HEK293T (cell line): Measurements from ENCODE around the gene B3GAT2.

Experiments used
- CTCF ChIA-PET: fragments of 350-600 bp; formaldehyde crosslinking; extraction: SDS; loops from one replicate; lab custom pipeline; 2021; ENCODE audit warnings: antibody characterized with exemption, inconsistent platforms; lab: Yijun Ruan, JAX
- POLR2A ChIA-PET: fragments of 350-600 bp; formaldehyde crosslinking; extraction: SDS; loops from one replicate; lab custom pipeline; 2020; ENCODE audit warnings: antibody characterized with exemption, inconsistent platforms; lab: Yijun Ruan, JAX
- DNase-seq: peaks from one replicate; pipeline ENCODE4 v3.0.0; 2012; ENCODE audit warnings: mixed read lengths; ENCODE audit errors: extremely low spot score
- ARNT ChIP-seq: fragments of 450-650 bp; IDR thresholded peaks from 2 replicates; pipeline ENCODE4 v1.6.1; 2017; ENCODE audit warnings: mild to moderate bottlenecking
- BHLHE40 ChIP-seq: fragments of 450-650 bp; IDR thresholded peaks from 2 replicates; pipeline ENCODE4 v1.6.1; 2016; ENCODE audit warnings: mild to moderate bottlenecking, moderate library complexity, borderline replicate concordance
- CTBP1 ChIP-seq: fragments of 450-650 bp; IDR thresholded peaks from 2 replicates; pipeline ENCODE4 v1.6.1; 2016; ENCODE audit warnings: borderline replicate concordance
- ELF4 ChIP-seq: fragments of 450-650 bp; IDR thresholded peaks from 2 replicates; pipeline ENCODE4 v1.6.1; 2017; ENCODE audit warnings: antibody characterized with exemption
- FOXA1 ChIP-seq: fragments of 450-650 bp; IDR thresholded peaks from 2 replicates; pipeline ENCODE4 v1.6.1; 2016; ENCODE audit warnings: mild to moderate bottlenecking
- FOXK2 ChIP-seq: fragments of 450-650 bp; IDR thresholded peaks from 2 replicates; pipeline ENCODE4 v1.6.1; 2016; ENCODE audit warnings: mild to moderate bottlenecking
- FOXM1 ChIP-seq: fragments of 450-650 bp; IDR thresholded peaks from 2 replicates; pipeline ENCODE4 v1.6.1; 2017; ENCODE audit warnings: mild to moderate bottlenecking, borderline replicate concordance
- HDGF ChIP-seq: fragments of 450-650 bp; IDR thresholded peaks from 2 replicates; pipeline ENCODE4 v1.6.1; 2017; ENCODE audit warnings: antibody characterized with exemption, borderline replicate concordance
- L3MBTL2 ChIP-seq: fragments of 450-650 bp; conservative IDR thresholded peaks from 2 replicates; pipeline ENCODE4 v1.6.1; 2016; ENCODE audit warnings: mild to moderate bottlenecking
- LEF1 ChIP-seq: fragments of 450-650 bp; IDR thresholded peaks from 2 replicates; pipeline ENCODE4 v1.6.1; 2017; ENCODE audit warnings: mild to moderate bottlenecking, borderline replicate concordance
- NFRKB ChIP-seq: fragments of 450-650 bp; IDR thresholded peaks from 2 replicates; pipeline ENCODE4 v1.6.1; 2016; ENCODE audit warnings: mild to moderate bottlenecking, moderate library complexity
- SP1 ChIP-seq: fragments of 450-650 bp; IDR thresholded peaks from 2 replicates; pipeline ENCODE4 v1.6.1; 2017
- SUZ12 ChIP-seq: fragments of 450-650 bp; IDR thresholded peaks from 2 replicates; pipeline ENCODE4 v1.6.1; 2016; ENCODE audit warnings: mild to moderate bottlenecking
- TARDBP ChIP-seq: fragments of 450-650 bp; IDR thresholded peaks from 2 replicates; pipeline ENCODE4 v1.6.1; 2016
- ZNF384 ChIP-seq: fragments of 450-650 bp; IDR thresholded peaks from 2 replicates; pipeline ENCODE4 v1.6.1; 2016
- TF ChIP-seq, protein P1 (sequence below): fragments of 450-650 bp; IDR thresholded peaks from 2 replicates; pipeline ENCODE4 v1.6.1; 2016

The B3GAT2 gene

GRCh38 chr6:70874181-70874913 is 82.5 kb downstream of the B3GAT2 start:
- TF ChIP-seq SP1 (no peak), TARDBP (no peak), HDGF (no peak), FOXK2 (no peak), ARNT (no peak), CTBP1 (no peak), FOXM1 (no peak), ELF4 (no peak), ZNF384 (no peak), BHLHE40 (no peak), LEF1 (no peak), FOXA1 (no peak), NFRKB (no peak), L3MBTL2 (no peak), SUZ12 (no peak)
- TF ChIP-seq, protein P1, sequence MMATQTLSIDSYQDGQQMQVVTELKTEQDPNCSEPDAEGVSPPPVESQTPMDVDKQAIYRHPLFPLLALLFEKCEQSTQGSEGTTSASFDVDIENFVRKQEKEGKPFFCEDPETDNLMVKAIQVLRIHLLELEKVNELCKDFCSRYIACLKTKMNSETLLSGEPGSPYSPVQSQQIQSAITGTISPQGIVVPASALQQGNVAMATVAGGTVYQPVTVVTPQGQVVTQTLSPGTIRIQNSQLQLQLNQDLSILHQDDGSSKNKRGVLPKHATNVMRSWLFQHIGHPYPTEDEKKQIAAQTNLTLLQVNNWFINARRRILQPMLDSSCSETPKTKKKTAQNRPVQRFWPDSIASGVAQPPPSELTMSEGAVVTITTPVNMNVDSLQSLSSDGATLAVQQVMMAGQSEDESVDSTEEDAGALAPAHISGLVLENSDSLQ, result no peak
- POLR2A ChIA-PET, result no interaction called here
- CTCF ChIA-PET, result interaction anchor here (0.5 kb wide), 1 partner anchor 1706 kb away, joined by 3 read pairs; no protein-coding TSS in a partner anchor
- DNase-seq, result no peak

DNA sequence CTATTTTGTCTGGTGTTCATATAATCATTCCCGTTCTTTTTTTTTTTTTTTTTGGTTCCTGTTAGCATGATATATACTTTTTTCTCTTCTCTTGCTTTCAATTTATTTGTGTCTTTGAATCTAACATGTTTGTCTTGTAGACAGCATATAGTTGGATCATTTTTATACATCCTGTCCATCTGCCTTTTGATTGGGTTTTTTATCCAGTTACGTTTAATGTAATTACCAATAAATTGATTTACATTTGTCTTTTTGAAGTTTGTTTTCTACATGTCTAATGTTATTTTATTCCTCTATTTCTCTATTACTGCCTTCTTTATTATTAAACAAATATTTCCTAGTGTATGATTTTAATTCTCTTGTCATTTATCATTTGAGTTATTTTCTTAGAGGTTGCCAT is 84.4 kb downstream of the B3GAT2 start:
- no peak for DNase-seq
- ChIA-PET CTCF (no interaction called here), POLR2A (no interaction called here)
- TF ChIP-seq NFRKB, result no peak
- TF ChIP-seq TARDBP, result no peak
- no peak for TF ChIP-seq ARNT
- no peak for TF ChIP-seq BHLHE40
- TF ChIP-seq ZNF384, result no peak
- TF ChIP-seq FOXM1, result no peak
- TF ChIP-seq SUZ12, result no peak
- TF ChIP-seq HDGF, result no peak
- TF ChIP-seq FOXA1, result no peak
- no peak for TF ChIP-seq SP1
- no peak for TF ChIP-seq CTBP1
- TF ChIP-seq ELF4, result no peak
- TF ChIP-seq L3MBTL2, result no peak
- TF ChIP-seq, protein P1, result no peak

DNA sequence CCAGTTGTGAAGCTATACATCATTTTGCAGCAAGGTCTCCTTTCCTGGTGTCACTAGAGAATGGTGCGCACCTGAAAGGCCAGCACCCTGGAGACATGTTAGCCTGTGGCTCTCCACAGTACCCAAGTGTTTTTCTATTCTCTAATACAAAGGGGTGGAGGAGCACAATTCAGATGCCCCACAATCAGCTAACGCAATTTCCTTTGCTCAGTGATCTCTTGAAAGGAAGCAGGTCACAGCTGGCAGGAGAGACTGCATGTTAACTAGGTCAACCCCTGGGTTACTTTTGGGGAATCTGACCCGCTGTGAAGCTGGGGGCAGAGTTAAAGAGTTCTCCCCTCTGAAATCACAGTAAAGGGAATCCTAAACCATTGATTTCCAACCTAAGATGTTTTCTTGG is 92.5 kb downstream of the B3GAT2 start:
- POLR2A ChIA-PET, result no interaction called here
- TF ChIP-seq CTBP1, result no peak
- no peak for TF ChIP-seq HDGF
- TF ChIP-seq NFRKB, result no peak
- TF ChIP-seq ARNT, result no peak
- no peak for TF ChIP-seq LEF1
- TF ChIP-seq L3MBTL2, result no peak
- TF ChIP-seq, protein P1, result no peak
- TF ChIP-seq FOXA1, result no peak
- no peak for TF ChIP-seq ELF4
- no peak for TF ChIP-seq BHLHE40
- TF ChIP-seq ZNF384, result no peak
- no peak for TF ChIP-seq TARDBP
- no peak for TF ChIP-seq FOXK2
- TF ChIP-seq FOXM1, result no peak
- no peak for TF ChIP-seq SP1
- CTCF ChIA-PET, result no interaction called here
- no peak for DNase-seq

GRCh38 chr6:70863343-70863742 is 93.5 kb downstream of the B3GAT2 start:
- TF ChIP-seq L3MBTL2 (no peak), ZNF384 (no peak), FOXM1 (no peak), FOXK2 (no peak), LEF1 (no peak), CTBP1 (no peak), ELF4 (no peak), NFRKB (no peak), HDGF (no peak), FOXA1 (no peak)
- no peak for DNase-seq
- ChIA-PET CTCF (no interaction called here), POLR2A (no interaction called here)

DNA sequence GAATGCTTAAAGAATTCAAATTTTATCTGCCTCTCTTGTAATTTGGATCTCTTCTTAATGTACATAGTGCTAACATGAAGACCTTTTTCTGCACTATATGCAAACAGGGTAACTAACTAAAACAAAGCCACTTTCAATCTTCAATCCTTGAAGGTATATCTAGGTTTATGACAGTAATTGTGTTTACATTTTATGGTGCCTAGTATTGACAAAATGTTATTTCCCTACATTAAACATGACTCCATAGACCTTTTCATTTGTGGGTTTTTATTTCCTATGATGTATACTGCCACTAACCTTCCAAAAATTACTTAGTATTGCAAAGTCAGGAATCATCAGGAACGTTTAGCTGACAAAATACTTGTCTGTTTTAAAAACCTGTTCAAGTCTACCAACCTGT is 95.9 kb downstream of the B3GAT2 start:
- CTCF ChIA-PET, result no interaction called here
- POLR2A ChIA-PET, result no interaction called here
- no peak for TF ChIP-seq ZNF384
- TF ChIP-seq ELF4, result no peak
- TF ChIP-seq HDGF, result no peak
- no peak for TF ChIP-seq CTBP1
- no peak for TF ChIP-seq FOXA1
- no peak for TF ChIP-seq L3MBTL2
- TF ChIP-seq FOXK2, result no peak
- no peak for TF ChIP-seq SP1
- TF ChIP-seq TARDBP, result no peak
- TF ChIP-seq LEF1, result no peak
- no peak for TF ChIP-seq SUZ12
- no peak for TF ChIP-seq BHLHE40
- no peak for TF ChIP-seq FOXM1
- no peak for DNase-seq

GRCh38 chr6:70860045-70860444 is 96.8 kb downstream of the B3GAT2 start:
- CTCF ChIA-PET, result no interaction called here
- TF ChIP-seq FOXM1 (no peak), L3MBTL2 (no peak), ZNF384 (no peak), SP1 (no peak), HDGF (no peak), FOXK2 (no peak), FOXA1 (no peak), LEF1 (no peak), ARNT (no peak), CTBP1 (no peak), ELF4 (no peak)
- TF ChIP-seq, protein P1, result no peak
- no peak for DNase-seq
- POLR2A ChIA-PET, result no interaction called here
